ENCODE data around the gene DPH3.

- TF ChIP-seq CTCF (conservative IDR thresholded peaks at IDR 0.05; ENCODE audit: low read length) (no peak), EZH2phosphoT487 (IDR thresholded peaks at IDR 0.05; ENCODE audit: borderline replicate concordance, low read depth, low read length) (no peak)
Measured at GRCh38 chr3:16248556-16248955, 16.2 kb downstream of the DPH3 start.

Data from OCI-LY7 (cell line).